Neutrophil (primary cell): ENCODE measurements around the gene ARHGAP6.

Source experiments
- H3K27ac ChIP-seq: fragments of 200-600 bp; sonication (generic); 2 replicates; pipeline ENCODE4 v1.5.1; 2016; ENCODE audit warnings: mild to moderate bottlenecking, moderate library complexity
- H3K27me3 ChIP-seq: fragments of 200-600 bp; sonication (generic); 2 replicates; pipeline ENCODE4 v1.6.0; 2016; ENCODE audit warnings: mild to moderate bottlenecking
- H3K36me3 ChIP-seq: fragments of 200-600 bp; sonication (generic); 2 replicates; pipeline ENCODE4 v1.5.1; 2017
- H3K4me1 ChIP-seq, 2 experiments: fragments of 200-600 bp in 1 of 2; sonication (generic) in 1 of 2; 1 replicate in 1 of 2; 2 replicates in 1 of 2; pipeline versions ENCODE4 v1.5.1 to v1.6.1; 2013 to 2016; ENCODE audit warnings: low read depth in 1 of 2, low read length in 1 of 2, mild to moderate bottlenecking in 1 of 2, moderate library complexity in 1 of 2; ENCODE audit not compliant: control insufficient read depth in 1 of 2, insufficient read depth in 1 of 2
- H3K4me3 ChIP-seq, 2 experiments: fragments of 200-600 bp in 1 of 2; sonication (generic) in 1 of 2; 1 replicate in 1 of 2; 2 replicates in 1 of 2; pipeline ENCODE4 v1.5.1; 2013 to 2016; ENCODE audit warnings: low read depth in 1 of 2, low read length in 1 of 2, mild to moderate bottlenecking in 1 of 2, moderate library complexity in 1 of 2
- H3K9me3 ChIP-seq: fragments of 200-600 bp; sonication (generic); 2 replicates; pipeline ENCODE4 v1.5.1; 2016
- TF ChIP-seq, protein P1 (sequence below): fragments of 200-600 bp; sonication (generic); IDR thresholded peaks from 2 replicates; pipeline ENCODE4 v1.5.1; 2016; ENCODE audit warnings: antibody characterized with exemption

Gene ARHGAP6, protein sequence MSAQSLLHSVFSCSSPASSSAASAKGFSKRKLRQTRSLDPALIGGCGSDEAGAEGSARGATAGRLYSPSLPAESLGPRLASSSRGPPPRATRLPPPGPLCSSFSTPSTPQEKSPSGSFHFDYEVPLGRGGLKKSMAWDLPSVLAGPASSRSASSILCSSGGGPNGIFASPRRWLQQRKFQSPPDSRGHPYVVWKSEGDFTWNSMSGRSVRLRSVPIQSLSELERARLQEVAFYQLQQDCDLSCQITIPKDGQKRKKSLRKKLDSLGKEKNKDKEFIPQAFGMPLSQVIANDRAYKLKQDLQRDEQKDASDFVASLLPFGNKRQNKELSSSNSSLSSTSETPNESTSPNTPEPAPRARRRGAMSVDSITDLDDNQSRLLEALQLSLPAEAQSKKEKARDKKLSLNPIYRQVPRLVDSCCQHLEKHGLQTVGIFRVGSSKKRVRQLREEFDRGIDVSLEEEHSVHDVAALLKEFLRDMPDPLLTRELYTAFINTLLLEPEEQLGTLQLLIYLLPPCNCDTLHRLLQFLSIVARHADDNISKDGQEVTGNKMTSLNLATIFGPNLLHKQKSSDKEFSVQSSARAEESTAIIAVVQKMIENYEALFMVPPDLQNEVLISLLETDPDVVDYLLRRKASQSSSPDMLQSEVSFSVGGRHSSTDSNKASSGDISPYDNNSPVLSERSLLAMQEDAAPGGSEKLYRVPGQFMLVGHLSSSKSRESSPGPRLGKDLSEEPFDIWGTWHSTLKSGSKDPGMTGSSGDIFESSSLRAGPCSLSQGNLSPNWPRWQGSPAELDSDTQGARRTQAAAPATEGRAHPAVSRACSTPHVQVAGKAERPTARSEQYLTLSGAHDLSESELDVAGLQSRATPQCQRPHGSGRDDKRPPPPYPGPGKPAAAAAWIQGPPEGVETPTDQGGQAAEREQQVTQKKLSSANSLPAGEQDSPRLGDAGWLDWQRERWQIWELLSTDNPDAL (N-terminal part only)

DNA sequence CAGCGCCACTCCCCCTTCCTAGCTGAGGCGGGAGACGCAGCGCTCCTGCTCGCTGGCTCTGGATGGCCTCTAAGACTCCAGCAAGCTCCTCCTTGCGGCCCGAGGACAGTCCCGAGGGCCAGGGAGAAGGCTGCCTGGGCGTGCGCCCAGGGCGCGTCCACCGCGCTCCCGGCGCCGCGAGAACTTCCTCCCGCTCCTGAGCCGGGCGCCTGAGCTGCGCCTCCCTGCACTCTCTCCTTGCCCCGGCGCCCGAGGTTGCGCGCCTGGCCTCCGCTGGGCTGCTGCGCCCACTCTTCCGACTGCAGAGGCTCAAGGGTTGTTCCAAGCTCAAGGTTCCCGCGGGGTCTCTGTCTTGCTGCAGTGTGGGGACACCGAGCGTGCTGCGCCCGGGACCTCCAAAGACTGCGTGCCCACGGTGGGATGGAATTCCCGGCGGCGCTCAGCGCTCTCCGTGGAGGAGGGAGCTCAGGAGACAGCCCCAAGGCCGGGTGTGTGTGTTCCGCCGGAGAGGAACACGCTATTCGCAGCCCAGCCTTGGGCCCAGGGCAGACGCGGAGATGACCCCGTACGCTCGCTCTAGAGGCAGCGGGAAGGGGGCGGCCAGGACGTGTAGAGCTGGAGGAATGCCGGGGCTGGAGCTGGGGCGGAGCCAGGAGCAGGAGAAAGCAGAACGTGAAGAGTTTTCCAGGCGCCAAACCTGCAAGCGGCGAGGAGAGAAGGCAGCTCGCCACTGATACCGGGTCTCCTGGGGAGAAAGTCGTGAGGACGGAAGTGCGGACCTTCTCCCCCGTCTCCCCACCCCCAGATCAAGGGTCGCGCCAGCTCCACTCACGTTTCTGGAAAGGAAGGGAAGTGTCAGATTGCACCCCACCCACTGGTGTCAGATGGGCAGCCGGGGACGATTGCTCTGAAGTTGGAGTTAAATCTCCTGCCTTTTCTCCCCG is at the start of gene ARHGAP6:
Gene ARHGAP6 (minus strand): TSS at position 753 of the 944 bp plus-strand sequence. CDS start 1,092 bp downstream, outside the sequence.
- H3K9me3 ChIP-seq, result no peaks in the 10 kb centered on the region
- H3K27ac ChIP-seq, result no peak within 1 kb of the TSS
- H3K27me3 ChIP-seq, result peaks cover 73% of the 10 kb centered on the region
- no peak within 1 kb of the TSS for H3K4me3 ChIP-seq
- no peaks in the 10 kb centered on the region for H3K36me3 ChIP-seq
- H3K4me1 ChIP-seq, result no peaks in the 10 kb centered on the region
- TF ChIP-seq, protein P1, sequence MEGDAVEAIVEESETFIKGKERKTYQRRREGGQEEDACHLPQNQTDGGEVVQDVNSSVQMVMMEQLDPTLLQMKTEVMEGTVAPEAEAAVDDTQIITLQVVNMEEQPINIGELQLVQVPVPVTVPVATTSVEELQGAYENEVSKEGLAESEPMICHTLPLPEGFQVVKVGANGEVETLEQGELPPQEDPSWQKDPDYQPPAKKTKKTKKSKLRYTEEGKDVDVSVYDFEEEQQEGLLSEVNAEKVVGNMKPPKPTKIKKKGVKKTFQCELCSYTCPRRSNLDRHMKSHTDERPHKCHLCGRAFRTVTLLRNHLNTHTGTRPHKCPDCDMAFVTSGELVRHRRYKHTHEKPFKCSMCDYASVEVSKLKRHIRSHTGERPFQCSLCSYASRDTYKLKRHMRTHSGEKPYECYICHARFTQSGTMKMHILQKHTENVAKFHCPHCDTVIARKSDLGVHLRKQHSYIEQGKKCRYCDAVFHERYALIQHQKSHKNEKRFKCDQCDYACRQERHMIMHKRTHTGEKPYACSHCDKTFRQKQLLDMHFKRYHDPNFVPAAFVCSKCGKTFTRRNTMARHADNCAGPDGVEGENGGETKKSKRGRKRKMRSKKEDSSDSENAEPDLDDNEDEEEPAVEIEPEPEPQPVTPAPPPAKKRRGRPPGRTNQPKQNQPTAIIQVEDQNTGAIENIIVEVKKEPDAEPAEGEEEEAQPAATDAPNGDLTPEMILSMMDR, result no peak

DNA sequence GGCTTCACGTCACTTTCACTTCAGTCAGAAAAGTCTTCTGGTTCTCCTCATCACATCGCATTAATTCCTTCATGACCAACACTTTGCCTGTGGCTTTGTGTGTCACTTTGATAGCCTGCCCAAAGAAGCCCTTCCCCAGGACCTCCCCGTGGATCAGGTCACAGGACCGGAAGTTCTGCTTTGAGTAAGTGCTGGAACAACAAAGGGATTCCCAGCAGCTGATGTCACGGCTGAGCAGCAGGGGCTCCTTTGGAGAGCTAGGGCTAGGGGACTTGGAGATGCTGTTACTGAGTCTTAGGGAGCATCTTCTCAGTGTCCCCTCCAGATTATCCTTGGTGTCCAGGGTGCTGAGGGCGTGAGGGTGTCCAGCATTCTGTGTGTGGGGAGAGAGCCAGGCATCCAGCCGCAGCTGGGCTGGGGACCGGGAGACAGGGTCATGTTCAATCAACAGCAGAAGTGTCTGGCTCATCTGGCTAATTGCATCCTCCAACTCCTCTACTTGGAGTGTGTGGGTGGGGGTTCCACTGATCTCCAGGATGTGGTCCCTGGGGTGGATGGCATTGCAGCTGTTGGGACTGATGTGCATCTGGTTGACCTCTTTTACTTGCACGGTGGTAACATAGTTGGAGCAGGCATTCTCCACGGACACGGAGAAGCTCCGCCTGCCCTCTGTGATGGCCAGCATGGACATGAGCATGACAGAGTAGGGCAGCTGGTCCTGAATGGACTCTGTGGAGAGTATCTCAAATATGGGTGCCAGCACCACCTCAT is 39.2 kb upstream of the ARHGAP6 start:
- no peaks in the 10 kb centered on the region for H3K9me3 ChIP-seq
- H3K27ac ChIP-seq, result no peak overlapping the region
- TF ChIP-seq, protein P1, result no peak
- no peaks in the 10 kb centered on the region for H3K36me3 ChIP-seq
- no peaks in the 10 kb centered on the region for H3K27me3 ChIP-seq
- H3K4me3 ChIP-seq, result no peak overlapping the region
- no peaks in the 10 kb centered on the region for H3K4me1 ChIP-seq

DNA sequence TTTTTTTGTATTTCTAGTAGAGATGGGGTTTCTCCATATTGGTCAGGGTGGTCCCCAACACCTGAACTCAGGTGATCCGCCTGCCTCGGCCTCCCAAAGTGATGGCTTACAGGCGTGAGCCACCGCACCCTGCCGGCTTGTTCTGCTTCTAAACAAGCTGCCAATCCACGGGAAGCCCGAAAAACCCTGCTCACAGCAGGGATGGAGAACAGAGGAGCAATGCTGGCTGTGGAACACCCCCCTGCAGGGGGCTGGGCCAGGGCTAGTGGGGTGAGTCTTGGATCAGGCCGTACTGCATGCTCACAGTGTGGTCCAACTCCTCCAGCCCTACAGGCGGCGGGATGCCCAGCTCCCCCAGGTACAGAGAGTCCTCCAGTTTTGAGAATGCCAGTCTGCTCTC is 38.1 kb upstream of the ARHGAP6 start:
- no peak overlapping the region for H3K27ac ChIP-seq
- no peak overlapping the region for H3K4me3 ChIP-seq
- TF ChIP-seq, protein P1, result no peak
- H3K27me3 ChIP-seq, result no peaks in the 10 kb centered on the region
- no peaks in the 10 kb centered on the region for H3K9me3 ChIP-seq
- H3K4me1 ChIP-seq, result no peaks in the 10 kb centered on the region
- H3K36me3 ChIP-seq, result no peaks in the 10 kb centered on the region

DNA sequence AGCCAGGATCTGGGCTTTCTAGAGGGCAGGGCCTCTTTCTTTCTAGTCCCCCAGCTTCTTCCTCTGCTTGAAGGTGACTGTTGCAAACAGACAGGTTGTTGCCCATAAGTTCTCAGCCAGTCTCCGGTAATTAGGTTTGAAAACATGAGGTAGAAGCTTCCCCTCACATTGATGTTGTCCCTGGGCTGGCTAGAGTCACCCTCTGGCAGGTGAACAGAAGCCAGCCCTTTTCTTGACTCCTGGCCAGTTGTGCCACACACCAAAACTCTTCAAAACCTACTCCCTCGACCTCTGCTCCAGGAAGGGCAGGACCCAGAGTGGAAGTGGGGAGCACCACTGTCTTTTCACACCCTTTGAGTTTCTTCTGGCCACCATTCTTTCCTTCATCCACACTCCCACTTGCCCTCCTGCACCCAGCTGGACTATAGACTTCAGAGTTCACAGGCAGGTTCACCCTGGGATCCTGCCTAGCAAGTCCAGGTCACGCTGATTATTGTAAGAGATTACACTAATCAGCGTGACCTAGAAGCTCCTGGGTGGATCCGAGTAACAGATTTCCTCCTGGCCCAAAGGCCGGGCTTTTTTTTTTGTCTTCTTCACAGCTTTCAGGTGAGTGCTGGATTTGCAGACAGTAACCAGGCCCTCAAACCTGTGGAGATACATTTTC is 37.4 kb upstream of the ARHGAP6 start:
- Histone ChIP-seq H3K9me3 (no peaks in the 10 kb centered on the region), H3K4me1 (no peaks in the 10 kb centered on the region), H3K4me3 (no peak overlapping the region), H3K27me3 (no peaks in the 10 kb centered on the region), H3K36me3 (no peaks in the 10 kb centered on the region), H3K27ac (no peak overlapping the region)
- TF ChIP-seq, protein P1, result no peak
